Body of pancreas (tissue), 4 donors: Measurements from ENCODE around the gene FAT2.

ENCODE experiments used
- CTCF ChIP-seq, 7 experiments: fragments of 450-650 bp in 4 of 7; fragments of 200-600 bp in 3 of 7; sonication (generic) in 3 of 7; IDR thresholded peaks; one replicate each; pipeline ENCODE4 v1.5.1; 2016 to 2019; ENCODE audit warnings: antibody characterized with exemption in 7 of 7
- POLR2A ChIP-seq, 3 donors: fragments of 450-650 bp; IDR thresholded peaks; one replicate each; pipeline ENCODE4 v1.6.1; 2016; ENCODE audit warnings: antibody characterized with exemption in 3 of 3, mild to moderate bottlenecking in 2 of 3

- TF ChIP-seq CTCF (IDR thresholded peaks at IDR 0.05) (no peak), POLR2A (IDR thresholded peaks at IDR 0.05) (no peak)
Measured at GRCh38 chr5:151571270-151572173, 19.6 kb downstream of the FAT2 start.
